DND-41 (cell line): ENCODE data around the gene CHN2.

Experiments used
- ATAC-seq: fragments of 200-7000 bp; cut with Tn5 transposase; 3 replicates; pipeline ENCODE4 v1.9.1; 2021; ENCODE audit warnings: low read depth; ENCODE audit not compliant: insufficient read depth
- DNase-seq: peaks from one replicate; pipeline ENCODE4 v3.0.0-alpha.2; 2020
- H2AFZ ChIP-seq: 2 replicates; pipeline ENCODE4 v1.6.0; 2012; ENCODE audit warnings: low read depth, low read length
- H3K27ac ChIP-seq: 2 replicates; pipeline ENCODE4 v1.5.1; 2012; ENCODE audit warnings: low read length, inconsistent platforms
- H3K27me3 ChIP-seq: fragments of 200-600 bp; sonication (generic); 2 replicates; pipeline ENCODE4 v1.6.0; 2012; ENCODE audit warnings: low read length, mild to moderate bottlenecking, inconsistent platforms; ENCODE audit not compliant: insufficient read depth, poor library complexity
- H3K36me3 ChIP-seq: 2 replicates; pipeline ENCODE4 v1.5.1; 2012; ENCODE audit warnings: low read length, inconsistent platforms; ENCODE audit not compliant: insufficient read depth
- H3K4me1 ChIP-seq: 2 replicates; pipeline ENCODE4 v1.5.1; 2012; ENCODE audit warnings: mild to moderate bottlenecking, low read length; ENCODE audit not compliant: insufficient read depth
- H3K4me2 ChIP-seq: 2 replicates; pipeline ENCODE4 v1.6.0; 2012; ENCODE audit warnings: mild to moderate bottlenecking, moderate library complexity, low read length, inconsistent platforms; ENCODE audit not compliant: insufficient read depth
- H3K4me3 ChIP-seq, 2 experiments: fragments of 200-600 bp in 1 of 2; shearing (Covaris generic) in 1 of 2; 2 replicates each; pipeline ENCODE4 v1.5.1; 2012 to 2016; ENCODE audit warnings: inconsistent platforms in 2 of 2, low read length in 2 of 2, mild to moderate bottlenecking in 2 of 2, low read depth in 1 of 2, moderate library complexity in 1 of 2
- H3K79me2 ChIP-seq: 2 replicates; pipeline ENCODE4 v1.6.0; 2012; ENCODE audit warnings: low read length, inconsistent platforms; ENCODE audit not compliant: insufficient read depth
- H3K9ac ChIP-seq: 2 replicates; pipeline ENCODE4 v1.6.0; 2012; ENCODE audit warnings: low read depth, mild to moderate bottlenecking, inconsistent platforms, low read length, moderate library complexity
- H3K9me3 ChIP-seq: 2 replicates; pipeline ENCODE4 v1.5.1; 2012; ENCODE audit warnings: low read length, moderate library complexity, mild to moderate bottlenecking, inconsistent platforms; ENCODE audit not compliant: insufficient read depth, severe bottlenecking
- H4K20me1 ChIP-seq: 2 replicates; pipeline ENCODE4 v1.6.0; 2012; ENCODE audit warnings: low read length; ENCODE audit not compliant: insufficient read depth
- CTCF ChIP-seq: IDR thresholded peaks from 2 replicates; pipeline ENCODE4 v1.5.1; 2012; ENCODE audit warnings: borderline replicate concordance, low read length, moderate library complexity, mild to moderate bottlenecking; ENCODE audit not compliant: poor library complexity, severe bottlenecking; ENCODE audit errors: extremely low read depth
- EZH2 ChIP-seq: IDR thresholded peaks from 3 replicates; pipeline ENCODE4 v1.6.1; 2012; ENCODE audit warnings: borderline replicate concordance, low read depth, mild to moderate bottlenecking, moderate library complexity, low read length, inconsistent platforms; ENCODE audit not compliant: severe bottlenecking

CHN2 gene

GRCh38 chr7:29314148-29314547 is 119.6 kb downstream of the CHN2 start:
- H3K4me3 ChIP-seq: no peak overlapping the region
- H3K9ac ChIP-seq: no peak overlapping the region
- H3K4me1 ChIP-seq: no peaks in the 10 kb centered on the region
- TF ChIP-seq CTCF: no peak
- no peak for TF ChIP-seq EZH2
- ATAC-seq: no peak
- no peak for DNase-seq
- no peak overlapping the region for H2AFZ ChIP-seq
- H3K79me2 ChIP-seq: no peaks in the 10 kb centered on the region
- H3K4me2 ChIP-seq: no peak overlapping the region
- no peaks in the 10 kb centered on the region for H4K20me1 ChIP-seq
- H3K9me3 ChIP-seq: peaks cover 8% of the 10 kb centered on the region
- H3K27me3 ChIP-seq: no peaks in the 10 kb centered on the region
- H3K27ac ChIP-seq: no peak overlapping the region
- H3K36me3 ChIP-seq: no peaks in the 10 kb centered on the region

GRCh38 chr7:29315122-29315891 is 120.7 kb downstream of the CHN2 start:
- H3K4me3 ChIP-seq: no peak overlapping the region
- H3K79me2 ChIP-seq: no peaks in the 10 kb centered on the region
- ATAC-seq (no peak), DNase-seq (no peak)
- H3K9ac ChIP-seq: no peak overlapping the region
- no peak overlapping the region for H2AFZ ChIP-seq
- H3K36me3 ChIP-seq: no peaks in the 10 kb centered on the region
- H3K27ac ChIP-seq: no peak overlapping the region
- no peaks in the 10 kb centered on the region for H3K27me3 ChIP-seq
- no peaks in the 10 kb centered on the region for H3K9me3 ChIP-seq
- no peaks in the 10 kb centered on the region for H4K20me1 ChIP-seq
- no peak overlapping the region for H3K4me2 ChIP-seq
- H3K4me1 ChIP-seq: no peaks in the 10 kb centered on the region
- TF ChIP-seq EZH2: no peak
- TF ChIP-seq CTCF: no peak

- no peak for TF ChIP-seq EZH2
- no peak for TF ChIP-seq CTCF
- Histone ChIP-seq H3K9ac (no peak overlapping the region), H3K79me2 (no peaks in the 10 kb centered on the region), H3K27ac (no peak overlapping the region), H3K4me1 (no peaks in the 10 kb centered on the region), H3K27me3 (no peaks in the 10 kb centered on the region), H4K20me1 (no peaks in the 10 kb centered on the region), H3K4me3 (no peak overlapping the region), H3K4me2 (no peak overlapping the region), H2AFZ (no peak overlapping the region), H3K9me3 (no peaks in the 10 kb centered on the region), H3K36me3 (no peaks in the 10 kb centered on the region)
- ATAC-seq (no peak), DNase-seq (no peak)
These were observed 121.3 kb downstream of the CHN2 start for GRCh38 chr7:29315892-29316270.
